ENCODE results near the gene CYTH4. TPM values are rescaled to one million over a fixed set of nuclear protein-coding genes. Genes with fewer than 3 reads are reported as not detected.

The CYTH4 gene
- total and polyA plus RNA-seq, 2 of the 13 experiments (the other 11 are each of a cell fraction or from before 2014, with no cell fraction given) = not detected

DNA sequence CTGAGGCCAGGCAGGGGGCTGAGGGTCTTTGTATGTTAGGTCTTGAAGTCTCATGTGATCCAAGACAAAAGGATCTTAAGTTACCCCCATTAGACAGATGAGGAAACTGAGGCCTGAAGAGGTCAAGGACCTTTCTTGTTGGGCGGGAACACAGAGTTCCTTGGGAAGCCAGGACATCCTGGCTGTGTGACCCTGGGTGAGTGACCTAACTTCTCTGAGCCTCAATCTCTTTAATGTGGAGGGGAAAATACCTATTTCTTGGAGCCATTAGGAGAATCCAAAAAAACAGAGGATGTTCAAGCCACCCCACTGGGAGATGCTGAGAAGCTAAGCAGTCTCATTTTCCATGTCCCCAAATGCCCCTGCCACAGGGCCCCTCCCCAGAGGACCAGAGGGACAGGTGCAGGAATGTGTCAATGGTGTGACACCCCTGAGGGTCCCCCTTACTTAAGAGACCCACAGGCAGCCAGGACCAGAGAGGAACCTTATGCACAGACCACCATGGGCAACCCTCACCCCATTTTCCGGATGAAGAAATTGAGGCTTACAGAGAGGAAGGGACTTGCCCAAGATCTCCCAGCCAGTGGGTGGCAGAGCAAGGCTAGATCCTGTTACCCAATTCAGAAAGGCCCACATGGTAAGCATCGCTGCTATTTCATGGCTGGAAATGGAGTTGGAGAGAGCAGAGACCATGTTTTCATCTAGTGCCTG is 46.3 kb upstream of the CYTH4 start:
- CTCF ChIA-PET (ENCODE audit: low intra/inter-chr PET ratio, low total read pairs) = no interaction called here
- TF ChIP-seq BRCA1 (CRISPR knock-in tag; IDR thresholded peaks at IDR 0.05) (no peak), ZNF629 (CRISPR knock-in tag; conservative IDR thresholded peaks at IDR 0.05) (peak; percentile 48), ZNF850 (CRISPR knock-in tag; conservative IDR thresholded peaks at IDR 0.05) (no peak), SIN3A (IDR thresholded peaks at IDR 0.05; ENCODE audit: borderline replicate concordance, low read depth, low read length) (no peak)
- TF ChIP-seq, protein P1, sequence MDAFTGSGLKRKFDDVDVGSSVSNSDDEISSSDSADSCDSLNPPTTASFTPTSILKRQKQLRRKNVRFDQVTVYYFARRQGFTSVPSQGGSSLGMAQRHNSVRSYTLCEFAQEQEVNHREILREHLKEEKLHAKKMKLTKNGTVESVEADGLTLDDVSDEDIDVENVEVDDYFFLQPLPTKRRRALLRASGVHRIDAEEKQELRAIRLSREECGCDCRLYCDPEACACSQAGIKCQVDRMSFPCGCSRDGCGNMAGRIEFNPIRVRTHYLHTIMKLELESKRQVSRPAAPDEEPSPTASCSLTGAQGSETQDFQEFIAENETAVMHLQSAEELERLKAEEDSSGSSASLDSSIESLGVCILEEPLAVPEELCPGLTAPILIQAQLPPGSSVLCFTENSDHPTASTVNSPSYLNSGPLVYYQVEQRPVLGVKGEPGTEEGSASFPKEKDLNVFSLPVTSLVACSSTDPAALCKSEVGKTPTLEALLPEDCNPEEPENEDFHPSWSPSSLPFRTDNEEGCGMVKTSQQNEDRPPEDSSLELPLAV (CRISPR knock-in tag; conservative IDR thresholded peaks at IDR 0.05; ENCODE audit: low read depth) = no peak
- TF ChIP-seq, protein P2, sequence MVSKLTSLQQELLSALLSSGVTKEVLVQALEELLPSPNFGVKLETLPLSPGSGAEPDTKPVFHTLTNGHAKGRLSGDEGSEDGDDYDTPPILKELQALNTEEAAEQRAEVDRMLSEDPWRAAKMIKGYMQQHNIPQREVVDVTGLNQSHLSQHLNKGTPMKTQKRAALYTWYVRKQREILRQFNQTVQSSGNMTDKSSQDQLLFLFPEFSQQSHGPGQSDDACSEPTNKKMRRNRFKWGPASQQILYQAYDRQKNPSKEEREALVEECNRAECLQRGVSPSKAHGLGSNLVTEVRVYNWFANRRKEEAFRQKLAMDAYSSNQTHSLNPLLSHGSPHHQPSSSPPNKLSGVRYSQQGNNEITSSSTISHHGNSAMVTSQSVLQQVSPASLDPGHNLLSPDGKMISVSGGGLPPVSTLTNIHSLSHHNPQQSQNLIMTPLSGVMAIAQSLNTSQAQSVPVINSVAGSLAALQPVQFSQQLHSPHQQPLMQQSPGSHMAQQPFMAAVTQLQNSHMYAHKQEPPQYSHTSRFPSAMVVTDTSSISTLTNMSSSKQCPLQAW (CRISPR knock-in tag; IDR thresholded peaks at IDR 0.05) = no peak
- Histone ChIP-seq H3K36me3 (replicated peaks in 1 of 2; ENCODE audit: control insufficient read depth in 1 of 2, insufficient read depth in 2 of 2, low read length in 2 of 2) (no peaks in the 10 kb centered on the region), H3K79me2 (ENCODE audit: insufficient read depth, low read length) (no peaks in the 10 kb centered on the region), H3K27ac (ENCODE audit: extremely low read length, insufficient read depth, low read length) (no peak overlapping the region), H3K9me3 (ENCODE audit: low read length) (no peaks in the 10 kb centered on the region), H2AFZ (ENCODE audit: low read length) (no peak overlapping the region), H3K9ac (ENCODE audit: insufficient read depth, low read depth, low read length) (no peak overlapping the region), H3K4me3 (replicated peaks in 1 of 3; ENCODE audit: insufficient read depth in 1 of 3, low read depth in 2 of 3, low read length in 3 of 3) (no peak overlapping the region), H3K4me1 (ENCODE audit: insufficient read depth, low read length) (peaks cover 6% of the 10 kb centered on the region), H3K27me3 (ENCODE audit: control insufficient read depth in 1 of 2, insufficient read depth in 2 of 2, low read length in 2 of 2) (peaks cover 4 to 24% of the 10 kb centered on the region in 2 experiments; a peak in 3 of 5 replicates), H3K4me2 (ENCODE audit: low read depth, low read length) (no peak overlapping the region), H4K20me1 (ENCODE audit: insufficient read depth, low read length) (no peaks in the 10 kb centered on the region)
- POLR2A ChIA-PET = no interaction called here
- in situ Hi-C loops (cut with HindIII; ENCODE audit: extremely low pct_ligation_motif_present, low pct_unique_long_range_greater_than_20kb) (no loop called here), intact Hi-C loops (cut with micrococcal nuclease; ENCODE audit: unreplicated experiment) (no loop called here)
- FAIRE-seq (no peak), ATAC-seq (no peak), DNase-seq (ENCODE audit: low spot score) (no peak)
- BruUV-seq (replicated peaks) = no TSS peak
- WGBS (ENCODE audit: low lambda C conversion rate) = 38% methylated on average over 3 of the region's 3 CpGs
